ENCODE measurements around the gene SUMF1.

Gene SUMF1

GRCh38 chr3:4356546-4357410 is 110.3 kb downstream of the SUMF1 start:
- H3K4me3 ChIP-seq (ENCODE audit: low read depth, low read length), result no peak overlapping the region
- no peak for DNase-seq (ENCODE audit: low read depth, low spot score)
- CTCF ChIA-PET, result interaction anchor here (1.2 to 2.1 kb wide), 2 partner anchors 276 to 277 kb away, joined by 8 to 12 read pairs; no protein-coding TSS in a partner anchor
- POLR2A ChIA-PET, result no interaction called here
- no peak for TF ChIP-seq CTCF (IDR thresholded peaks at IDR 0.05; ENCODE audit: insufficient read depth, low read length, missing control alignments)

- no peak overlapping the region for H3K4me3 ChIP-seq (ENCODE audit: low read depth, low read length)
- ChIA-PET POLR2A (no interaction called here), CTCF (interaction anchor here (1.2 kb wide), 1 partner anchor 277 kb away, joined by 8 read pairs; no protein-coding TSS in a partner anchor)
- DNase-seq (ENCODE audit: low read depth, low spot score), result no peak
- TF ChIP-seq CTCF (IDR thresholded peaks at IDR 0.05; ENCODE audit: insufficient read depth, low read length, missing control alignments), result no peak
These were observed 110.9 kb downstream of the SUMF1 start for GRCh38 chr3:4356220-4356540.

GRCh38 chr3:4355401-4356219 is 111.5 kb downstream of the SUMF1 start:
- no peak overlapping the region for H3K4me3 ChIP-seq (ENCODE audit: low read depth, low read length)
- CTCF ChIA-PET, result interaction anchor here (1.2 kb wide), 1 partner anchor 278 kb away, joined by 8 read pairs; no protein-coding TSS in a partner anchor
- POLR2A ChIA-PET, result no interaction called here
- DNase-seq (ENCODE audit: low read depth, low spot score), result no peak
- no peak for TF ChIP-seq CTCF (IDR thresholded peaks at IDR 0.05; ENCODE audit: insufficient read depth, low read length, missing control alignments)

GRCh38 chr3:4351872-4352271 is 115.2 kb downstream of the SUMF1 start:
- ChIA-PET CTCF (interaction anchor here (1.0 to 6.0 kb wide), 16 partner anchors 10 to 307 kb away, joined by 3 to 241 read pairs (median 6); partner anchors contain the start of gene ITPR1), POLR2A (no interaction called here)
- H3K4me3 ChIP-seq (ENCODE audit: low read depth, low read length), result no peak overlapping the region
- DNase-seq (ENCODE audit: low read depth, low spot score), result no peak
- TF ChIP-seq CTCF (IDR thresholded peaks at IDR 0.05; ENCODE audit: insufficient read depth, low read length, missing control alignments), result no peak

GRCh38 chr3:4351164-4351855 is 115.8 kb downstream of the SUMF1 start:
- DNase-seq (ENCODE audit: low read depth, low spot score), result no peak
- H3K4me3 ChIP-seq (ENCODE audit: low read depth, low read length), result no peak overlapping the region
- POLR2A ChIA-PET, result no interaction called here
- no peak for TF ChIP-seq CTCF (IDR thresholded peaks at IDR 0.05; ENCODE audit: insufficient read depth, low read length, missing control alignments)
- CTCF ChIA-PET, result interaction anchor here (0.6 to 6.0 kb wide), 46 partner anchors 8 to 726 kb away, joined by 3 to 241 read pairs (median 4); partner anchors contain the start of gene ITPR1
